Measurements from ENCODE around the gene EZR.

DNA sequence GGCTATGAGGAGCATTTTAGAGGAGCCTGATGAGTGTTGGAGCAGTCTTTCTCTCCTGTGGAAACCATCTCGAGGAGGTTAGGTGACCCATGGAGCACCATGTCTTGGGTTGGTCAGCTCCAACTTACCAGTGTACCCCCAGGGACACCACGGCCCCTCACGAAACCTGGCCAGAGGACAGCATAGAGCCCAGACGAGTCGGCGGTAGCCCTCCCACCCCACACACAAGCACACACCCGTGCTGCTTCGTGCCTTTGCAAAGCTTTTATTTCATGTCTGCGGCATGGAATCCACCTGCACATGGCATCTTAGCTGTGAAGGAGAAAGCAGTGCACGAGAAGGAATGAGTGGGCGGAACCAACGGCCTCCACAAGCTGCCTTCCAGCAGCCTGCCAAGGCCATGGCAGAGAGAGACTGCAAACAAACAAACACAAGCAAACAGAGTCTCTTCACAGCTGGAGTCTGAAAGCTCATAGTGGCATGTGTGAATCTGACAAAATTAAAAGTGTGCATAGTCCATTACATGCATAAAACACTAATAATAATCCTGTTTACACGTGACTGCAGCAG, 53.6 kb downstream of the EZR start:
- TF ChIP-seq, protein P1, sequence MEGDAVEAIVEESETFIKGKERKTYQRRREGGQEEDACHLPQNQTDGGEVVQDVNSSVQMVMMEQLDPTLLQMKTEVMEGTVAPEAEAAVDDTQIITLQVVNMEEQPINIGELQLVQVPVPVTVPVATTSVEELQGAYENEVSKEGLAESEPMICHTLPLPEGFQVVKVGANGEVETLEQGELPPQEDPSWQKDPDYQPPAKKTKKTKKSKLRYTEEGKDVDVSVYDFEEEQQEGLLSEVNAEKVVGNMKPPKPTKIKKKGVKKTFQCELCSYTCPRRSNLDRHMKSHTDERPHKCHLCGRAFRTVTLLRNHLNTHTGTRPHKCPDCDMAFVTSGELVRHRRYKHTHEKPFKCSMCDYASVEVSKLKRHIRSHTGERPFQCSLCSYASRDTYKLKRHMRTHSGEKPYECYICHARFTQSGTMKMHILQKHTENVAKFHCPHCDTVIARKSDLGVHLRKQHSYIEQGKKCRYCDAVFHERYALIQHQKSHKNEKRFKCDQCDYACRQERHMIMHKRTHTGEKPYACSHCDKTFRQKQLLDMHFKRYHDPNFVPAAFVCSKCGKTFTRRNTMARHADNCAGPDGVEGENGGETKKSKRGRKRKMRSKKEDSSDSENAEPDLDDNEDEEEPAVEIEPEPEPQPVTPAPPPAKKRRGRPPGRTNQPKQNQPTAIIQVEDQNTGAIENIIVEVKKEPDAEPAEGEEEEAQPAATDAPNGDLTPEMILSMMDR (IDR thresholded peaks at IDR 0.05; ENCODE audit: insufficient read depth, low read length), result no peak
- TF ChIP-seq GABPA (IDR thresholded peaks at IDR 0.05; ENCODE audit: low read depth), result no peak

Measured in HL-60 (cell line).